HAP-1 (cell line): ENCODE measurements around the gene ARHGAP8.
A peak's percentile ranks its signal among the peaks of the same experiment; 100 is the strongest.

Experiments used
- DNase-seq, 2 experiments: peaks; one replicate each; pipeline ENCODE4 v3.0.0-alpha.2; 2016 to 2020; ENCODE audit warnings: low spot score in 2 of 2
- H3K27me3 ChIP-seq: fragments of 250-450 bp; sonication (Bioruptor Pico); 2 replicates; pipeline ENCODE4 v1.5.1; 2020; ENCODE audit warnings: low read depth, mild to moderate bottlenecking, moderate library complexity
- H3K36me3 ChIP-seq: fragments of 250-450 bp; sonication (Bioruptor Pico); replicated peaks from 2 replicates; pipeline ENCODE4 v1.5.1; 2020; ENCODE audit warnings: mild to moderate bottlenecking
- H3K4me1 ChIP-seq: fragments of 250-450 bp; sonication (Bioruptor Pico); 2 replicates; pipeline ENCODE4 v1.5.1; 2020; ENCODE audit warnings: mild to moderate bottlenecking
- H3K4me3 ChIP-seq: fragments of 250-450 bp; sonication (Bioruptor Pico); 2 replicates; pipeline ENCODE4 v1.5.1; 2020; ENCODE audit warnings: mild to moderate bottlenecking, moderate library complexity
- H3K9me3 ChIP-seq: fragments of 250-450 bp; sonication (Bioruptor Pico); 2 replicates; pipeline ENCODE4 v1.5.1; 2020; ENCODE audit warnings: mild to moderate bottlenecking, moderate library complexity
- in situ Hi-C: fragments of 300-500 bp; cut with MboI; formaldehyde crosslinking; loops from 3 replicates; pipeline ENCODE4 v1.14.3; 2020; ENCODE audit warnings: low sequenced_read_pairs, inconsistent platforms, mixed read lengths

ARHGAP8 gene

GRCh38 chr22:44802071-44802700 lies 49.8 kb downstream of the ARHGAP8 start:
- Histone ChIP-seq H3K27me3 (no peaks in the 10 kb centered on the region), H3K4me3 (no peak overlapping the region), H3K9me3 (no peaks in the 10 kb centered on the region), H3K4me1 (peaks cover 4% of the 10 kb centered on the region; the same call in 1 of the 2 replicates), H3K36me3 (no peaks in the 10 kb centered on the region)
- in situ Hi-C loops, result no loop called here
- no peak for DNase-seq

- Histone ChIP-seq H3K9me3 (no peaks in the 10 kb centered on the region), H3K36me3 (no peaks in the 10 kb centered on the region), H3K27me3 (no peaks in the 10 kb centered on the region), H3K4me1 (no peaks in the 10 kb centered on the region), H3K4me3 (no peak overlapping the region)
- in situ Hi-C loops, result no loop called here
- DNase-seq, result no peak
These were observed 50.6 kb downstream of the ARHGAP8 start for GRCh38 chr22:44802956-44803355.

- in situ Hi-C loops, result no loop called here
- Histone ChIP-seq H3K4me3 (no peak overlapping the region), H3K9me3 (no peaks in the 10 kb centered on the region), H3K4me1 (no peaks in the 10 kb centered on the region), H3K27me3 (no peaks in the 10 kb centered on the region), H3K36me3 (no peaks in the 10 kb centered on the region)
- DNase-seq, result no peak
These were observed 52.0 kb downstream of the ARHGAP8 start for GRCh38 chr22:44804327-44804726.

- Histone ChIP-seq H3K27me3 (no peaks in the 10 kb centered on the region), H3K4me3 (no peak overlapping the region), H3K9me3 (no peaks in the 10 kb centered on the region), H3K36me3 (no peaks in the 10 kb centered on the region), H3K4me1 (no peaks in the 10 kb centered on the region)
- in situ Hi-C loops, result no loop called here
- no peak for DNase-seq
These were observed 53.3 kb downstream of the ARHGAP8 start for GRCh38 chr22:44805711-44806110.

- Histone ChIP-seq H3K4me1 (no peaks in the 10 kb centered on the region), H3K27me3 (no peaks in the 10 kb centered on the region), H3K4me3 (no peak overlapping the region), H3K36me3 (no peaks in the 10 kb centered on the region), H3K9me3 (no peaks in the 10 kb centered on the region)
- no peak for DNase-seq
- in situ Hi-C loops, result no loop called here
These were observed 54.9 kb downstream of the ARHGAP8 start for GRCh38 chr22:44807232-44807631.

GRCh38 chr22:44807915-44808690 lies 55.7 kb downstream of the ARHGAP8 start:
- Histone ChIP-seq H3K36me3 (no peaks in the 10 kb centered on the region), H3K27me3 (no peaks in the 10 kb centered on the region), H3K4me3 (no peak overlapping the region), H3K4me1 (no peaks in the 10 kb centered on the region), H3K9me3 (no peaks in the 10 kb centered on the region)
- in situ Hi-C loops, result no loop called here
- peak in 1 of 2 experiments; percentile 67 for DNase-seq

GRCh38 chr22:44809456-44809855 lies 57.1 kb downstream of the ARHGAP8 start:
- no peaks in the 10 kb centered on the region for H3K9me3 ChIP-seq
- in situ Hi-C loops, result no loop called here
- H3K36me3 ChIP-seq, result no peaks in the 10 kb centered on the region
- no peak overlapping the region for H3K4me3 ChIP-seq
- DNase-seq, result no peak
- H3K4me1 ChIP-seq, result no peaks in the 10 kb centered on the region
- H3K27me3 ChIP-seq, result no peaks in the 10 kb centered on the region

- no peaks in the 10 kb centered on the region for H3K4me1 ChIP-seq
- no peak for DNase-seq
- in situ Hi-C loops, result loop anchor here (10.0 kb wide), 1 partner anchor 116 kb away; no protein-coding TSS in a partner anchor
These were observed 58.8 kb downstream of the ARHGAP8 start for GRCh38 chr22:44811141-44811540.

GRCh38 chr22:44813416-44813815 lies 61.0 kb downstream of the ARHGAP8 start:
- Histone ChIP-seq H3K4me1 (no peaks in the 10 kb centered on the region), H3K9me3 (no peaks in the 10 kb centered on the region), H3K36me3 (no peaks in the 10 kb centered on the region), H3K4me3 (no peak overlapping the region), H3K27me3 (no peaks in the 10 kb centered on the region)
- in situ Hi-C loops, result loop anchor here (10.0 kb wide), 1 partner anchor 119 kb away; no protein-coding TSS in a partner anchor
- DNase-seq, result no peak

More at GRCh38 chr22:44811141-44811540, 58.8 kb downstream of the ARHGAP8 start:
- Histone ChIP-seq H3K27me3 (no peaks in the 10 kb centered on the region), H3K4me3 (no peak overlapping the region), H3K36me3 (no peaks in the 10 kb centered on the region), H3K9me3 (no peaks in the 10 kb centered on the region)

GRCh38 chr22:44814266-44815098 lies 62.1 kb downstream of the ARHGAP8 start:
- Histone ChIP-seq H3K27me3 (no peaks in the 10 kb centered on the region), H3K36me3 (no peaks in the 10 kb centered on the region), H3K4me1 (no peaks in the 10 kb centered on the region), H3K9me3 (no peaks in the 10 kb centered on the region), H3K4me3 (no peak overlapping the region)
- DNase-seq, result no peak
- in situ Hi-C loops, result loop anchor here (10.0 kb wide), 1 partner anchor 120 kb away; no protein-coding TSS in a partner anchor

- no peak overlapping the region for H3K4me3 ChIP-seq
- H3K9me3 ChIP-seq, result no peaks in the 10 kb centered on the region
- no peak for DNase-seq
- no peaks in the 10 kb centered on the region for H3K36me3 ChIP-seq
- no peaks in the 10 kb centered on the region for H3K4me1 ChIP-seq
- H3K27me3 ChIP-seq, result no peaks in the 10 kb centered on the region
- in situ Hi-C loops, result loop anchor here (10.0 kb wide), 1 partner anchor 121 kb away; no protein-coding TSS in a partner anchor
These were observed 63.0 kb downstream of the ARHGAP8 start for GRCh38 chr22:44815099-44816070.

GRCh38 chr22:44816141-44816540 lies 63.8 kb downstream of the ARHGAP8 start:
- H3K36me3 ChIP-seq, result no peaks in the 10 kb centered on the region
- no peak for DNase-seq
- no peaks in the 10 kb centered on the region for H3K27me3 ChIP-seq
- no peaks in the 10 kb centered on the region for H3K9me3 ChIP-seq
- in situ Hi-C loops, result loop anchor here (10.0 kb wide), 1 partner anchor 121 kb away; no protein-coding TSS in a partner anchor
- peaks cover 3% of the 10 kb centered on the region; the same call in 1 of the 2 replicates for H3K4me1 ChIP-seq
- no peak overlapping the region for H3K4me3 ChIP-seq
